GF-D8 (cell line): ENCODE measurements around the gene UTP4.

Experiments used
- DNase-seq: peaks from one replicate; lab custom pipeline; 2025; lab: John Stamatoyannopoulos, UW

The UTP4 gene

DNA sequence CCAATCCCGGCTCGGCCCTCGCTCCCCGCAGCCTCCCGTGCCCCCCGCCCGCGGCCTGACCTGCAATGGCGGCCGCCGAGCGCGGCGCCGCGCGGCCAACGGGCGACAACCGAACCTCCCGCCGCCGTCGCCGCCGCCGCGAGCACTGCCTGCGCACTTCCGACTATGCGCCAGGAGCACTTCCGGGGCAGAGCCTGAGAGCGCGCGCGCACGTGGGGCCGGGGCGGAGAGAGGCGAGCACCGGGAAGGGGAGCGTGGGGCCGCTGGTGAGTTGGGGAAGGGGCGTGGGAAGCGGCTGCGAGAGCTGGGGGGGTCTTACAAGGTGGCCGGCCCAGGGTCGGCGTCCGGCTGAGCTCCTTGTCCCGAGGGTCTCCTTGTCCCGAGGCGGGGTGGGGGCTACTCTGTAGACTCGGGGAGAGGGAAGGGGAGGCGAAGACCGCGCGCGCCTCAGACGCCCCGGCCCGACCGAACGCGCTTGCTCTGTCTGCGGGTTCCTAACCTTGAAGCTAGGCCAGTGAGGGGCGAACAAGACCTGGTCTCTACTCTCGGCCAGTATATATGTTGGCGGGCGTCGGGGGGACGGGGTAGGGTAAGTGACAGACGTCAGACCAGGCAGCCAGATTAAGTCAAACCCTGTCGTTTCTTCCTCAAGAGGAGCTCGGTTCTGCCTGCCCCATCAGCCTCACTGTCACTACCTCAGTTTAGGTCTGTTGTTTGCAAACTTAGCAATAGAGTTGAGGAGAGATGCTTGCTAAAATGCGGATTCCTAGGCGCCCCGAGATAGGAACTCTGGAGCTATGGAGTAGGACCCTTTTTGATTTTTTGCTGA is at the start of gene UTP4, which contains the start of gene CHTF8:
UTP4 (plus strand) TSS at position 226 of the 829 bp plus-strand sequence. CDS start 811 bp downstream, outside the sequence.
CHTF8 (minus strand) TSS at position 165 of the 829 bp plus-strand sequence. CDS start 11,130 bp downstream, outside the sequence.
- peak; percentile 35 for DNase-seq

DNA sequence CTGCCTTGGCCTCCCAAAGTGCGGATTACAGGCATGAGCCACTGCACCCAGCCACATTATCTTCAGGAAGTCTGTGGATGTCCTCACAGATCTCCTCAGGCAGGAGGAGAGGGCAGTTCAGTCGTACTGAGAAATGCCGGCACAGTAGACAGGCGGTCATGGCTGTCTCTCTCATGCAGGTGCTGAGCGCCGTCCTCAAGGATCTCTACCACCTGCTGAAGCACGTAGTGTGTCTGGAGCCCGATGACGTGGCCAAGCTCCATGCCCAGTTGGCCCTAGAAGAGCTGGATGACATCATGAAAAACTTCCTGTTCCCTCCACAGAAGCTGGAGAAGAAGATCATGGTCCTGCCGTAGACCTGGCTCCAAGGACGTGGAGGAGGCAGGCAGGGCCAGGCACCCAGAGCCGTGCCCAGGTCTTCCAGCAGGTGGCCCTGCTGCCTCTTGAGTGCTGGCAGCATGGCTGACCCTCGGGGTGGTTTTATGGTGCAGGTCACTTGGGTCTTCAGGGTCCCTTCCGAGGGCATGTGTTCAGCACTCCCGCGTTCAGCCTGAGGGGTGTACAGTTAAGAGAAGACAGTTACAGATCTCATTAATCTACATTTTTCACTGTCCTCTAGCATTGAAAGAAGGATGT is 49.0 kb upstream of the UTP4 start:
- no peak for DNase-seq

- no peak for DNase-seq
These were observed 48.2 kb upstream of the UTP4 start for GRCh38 chr16:69084289-69084688.

- DNase-seq = no peak
These were observed 47.3 kb upstream of the UTP4 start for GRCh38 chr16:69085032-69085695.

GRCh38 chr16:69087161-69087581 is 45.3 kb upstream of the UTP4 start:
- peak; percentile 47 for DNase-seq

DNA sequence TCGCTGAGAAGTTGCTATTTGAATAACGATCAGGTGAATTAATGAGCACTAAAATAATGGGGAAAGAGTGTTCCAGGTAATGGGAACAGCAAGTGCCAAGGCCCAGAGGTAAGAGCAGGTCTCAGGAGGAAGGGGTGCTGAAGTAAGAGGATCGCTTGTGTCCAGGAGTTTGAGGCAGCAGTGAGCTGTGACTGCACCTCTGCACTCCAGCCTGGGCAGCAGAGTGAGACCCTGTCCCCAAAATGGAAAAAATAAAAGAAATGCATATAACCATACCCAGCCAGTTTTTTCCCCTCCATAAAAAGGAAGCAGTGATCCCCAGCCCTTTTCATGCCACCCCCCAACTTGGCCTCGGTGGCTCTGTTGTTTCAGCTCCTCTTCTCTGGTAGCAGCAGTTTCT is 43.8 kb upstream of the UTP4 start:
- no peak for DNase-seq

- DNase-seq = peak; percentile 58
These were observed 43.1 kb upstream of the UTP4 start for GRCh38 chr16:69089091-69089910.

GRCh38 chr16:69093974-69094373 is 38.5 kb upstream of the UTP4 start:
- DNase-seq = no peak

- no peak for DNase-seq
These were observed 37.9 kb upstream of the UTP4 start for GRCh38 chr16:69094501-69094900.

DNA sequence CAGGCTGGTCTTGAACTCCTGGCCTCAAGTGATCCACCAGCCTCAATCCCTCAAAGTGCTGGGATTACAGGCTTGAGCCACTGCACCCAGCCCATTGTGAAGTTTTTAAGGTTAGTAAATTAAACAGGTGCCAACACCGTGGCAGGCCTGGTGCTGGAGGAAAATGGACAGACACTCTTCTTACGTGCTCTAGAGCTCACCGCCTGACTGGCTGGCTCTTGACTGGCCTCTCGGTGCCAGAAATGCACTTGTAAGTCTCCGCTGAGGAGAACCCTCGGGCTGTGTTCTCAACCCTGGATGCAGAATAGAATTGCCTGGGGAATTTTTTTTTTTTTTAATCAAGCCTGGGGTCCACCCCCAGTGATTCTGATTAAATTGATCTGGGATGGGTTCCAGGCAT is 37.3 kb upstream of the UTP4 start:
- DNase-seq = no peak

DNA sequence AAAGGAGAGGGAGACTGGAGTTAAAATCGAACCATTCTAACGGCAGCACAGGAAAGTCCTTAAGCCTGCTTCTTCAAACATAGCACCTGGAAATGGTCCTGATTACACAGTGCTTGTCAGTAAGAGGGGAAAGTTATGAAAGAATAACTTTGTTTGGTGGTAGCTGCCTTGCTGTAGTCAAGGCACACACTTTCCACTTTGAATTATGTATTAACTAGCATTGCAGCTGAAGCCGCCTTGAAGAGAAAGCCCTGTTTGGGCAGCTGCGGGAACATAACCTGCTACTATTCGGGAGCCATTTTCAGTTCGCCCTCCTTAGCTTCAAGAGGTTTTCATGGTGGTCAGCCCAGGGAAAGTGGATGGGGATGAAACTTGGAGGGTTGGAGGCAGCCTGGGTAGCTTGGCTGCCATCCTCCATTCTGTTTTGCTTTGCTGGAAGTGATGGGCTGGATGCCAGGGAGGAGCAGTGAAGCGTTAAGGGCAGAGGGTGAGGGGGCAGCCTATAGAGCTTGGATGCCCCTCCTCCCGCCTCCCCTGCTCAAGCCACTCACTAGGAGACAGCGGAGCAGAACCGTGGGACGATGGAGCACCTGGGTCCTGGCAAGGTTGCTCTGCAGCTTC is 32.3 kb upstream of the UTP4 start:
- DNase-seq = no peak

- DNase-seq = peak; percentile 58
These were observed 26.7 kb upstream of the UTP4 start, which contains the start of gene HAS3 for GRCh38 chr16:69105501-69106361. Gene HAS3, plus strand, starts transcription at chr16:69105653. Its CDS starts 3,743 bp downstream, at chr16:69109396.

DNA sequence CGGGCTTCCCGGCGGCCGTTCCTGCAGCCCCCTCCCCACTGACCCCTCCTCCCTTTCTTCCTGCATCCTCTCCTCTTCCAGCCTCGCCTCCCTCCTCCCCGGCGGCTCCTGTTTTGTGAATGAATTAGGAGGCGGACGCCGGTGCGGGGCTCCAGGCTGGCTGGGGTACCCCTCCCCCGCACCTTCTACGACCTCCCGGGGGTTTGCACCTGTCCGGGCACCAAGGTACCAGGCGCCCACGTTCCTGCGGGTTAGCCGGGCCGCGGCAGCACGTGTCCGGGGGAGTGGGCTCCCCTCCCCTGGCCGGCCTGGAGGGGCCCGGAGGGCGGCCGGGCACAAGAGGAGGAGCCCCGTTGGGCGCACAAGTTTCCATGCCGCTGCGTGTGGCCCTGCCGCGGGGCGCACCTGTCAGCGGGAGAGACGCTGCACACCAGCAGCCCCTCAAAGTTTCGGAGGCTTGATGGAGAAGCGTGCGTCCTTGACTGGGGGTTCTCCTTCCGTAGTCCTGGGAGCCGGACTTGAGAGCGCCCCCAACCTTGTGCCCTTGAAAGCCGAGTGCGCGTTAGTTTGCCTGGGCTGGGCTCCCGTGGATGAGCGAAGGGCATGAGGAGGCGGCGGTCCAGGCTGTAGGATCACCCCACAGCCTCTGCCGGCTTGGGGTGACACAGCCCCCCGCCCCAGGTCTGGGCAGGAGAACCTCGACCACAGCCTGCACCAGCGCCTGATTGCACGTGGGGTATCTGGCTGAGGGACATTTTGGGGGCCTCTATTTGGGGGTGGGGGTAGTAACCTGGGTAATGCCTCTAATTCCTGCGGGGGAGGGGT is 25.7 kb upstream of the UTP4 start:
- DNase-seq = no peak

- no peak for DNase-seq
These were observed 25.0 kb upstream of the UTP4 start for GRCh38 chr16:69107316-69107962.

DNA sequence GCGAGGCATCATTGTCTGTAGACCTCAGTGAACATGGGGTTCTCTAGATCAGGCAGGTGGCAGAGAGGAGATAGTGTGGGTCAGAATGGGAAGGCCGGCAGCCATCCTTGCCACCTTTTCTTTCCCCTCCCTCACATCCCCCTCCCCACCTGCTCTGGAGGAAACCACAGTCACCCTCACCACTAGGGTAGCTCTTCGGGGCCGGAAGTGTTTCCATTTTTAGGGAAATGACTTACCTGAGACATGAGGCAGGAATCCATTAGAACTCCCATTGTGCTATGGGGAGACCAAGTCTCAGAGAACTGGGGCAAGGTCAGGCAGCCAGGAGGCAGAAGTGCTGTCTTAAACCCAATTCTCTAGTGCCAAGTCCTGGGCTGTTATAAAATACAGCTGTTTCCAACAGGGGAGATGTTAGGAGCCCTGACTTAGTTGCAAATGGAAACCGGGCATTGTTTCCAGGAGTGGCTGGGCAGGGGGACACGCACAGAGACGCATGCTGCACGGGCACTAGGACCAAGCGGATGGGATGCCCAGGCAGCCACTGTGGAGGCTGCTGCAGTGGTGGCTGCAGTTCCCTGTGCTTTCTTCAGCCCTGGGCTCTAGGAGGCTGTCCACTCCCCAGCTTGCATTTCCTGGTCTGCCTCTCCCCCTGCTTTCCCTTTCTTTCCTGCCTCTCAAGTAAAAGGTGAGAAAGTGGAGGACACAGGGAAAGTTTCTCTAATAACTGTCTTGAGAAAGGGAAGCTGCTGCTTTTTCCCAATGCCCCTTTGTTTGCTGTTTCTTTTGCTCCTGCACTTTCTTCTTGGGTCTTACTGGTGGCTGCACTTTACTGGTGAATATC is 24.2 kb upstream of the UTP4 start:
- DNase-seq = no peak

GRCh38 chr16:69108905-69109252 is 23.6 kb upstream of the UTP4 start:
- DNase-seq = no peak

GRCh38 chr16:69109486-69110270 is 22.8 kb upstream of the UTP4 start:
- no peak for DNase-seq
